ENCODE results near the gene IFTAP.

IFTAP gene

GRCh38 chr11:36598051-36598450 is 3.7 kb downstream of the IFTAP start, which contains the start of gene RAG2:
Gene RAG2 (minus strand): TSS chr11:36598236. CDS start chr11:36594168, 4,068 bp downstream.
- DNase-seq (ENCODE audit: low read depth in 2 of 2), result no peak

- no peak for DNase-seq (ENCODE audit: low read depth in 2 of 2)
These were observed 5.9 kb downstream of the IFTAP start for GRCh38 chr11:36600180-36600579.

- no peak for DNase-seq (ENCODE audit: low read depth in 2 of 2)
These were observed 6.9 kb downstream of the IFTAP start for GRCh38 chr11:36601155-36601554.

- no peak for DNase-seq (ENCODE audit: low read depth in 2 of 2)
These were observed 7.8 kb downstream of the IFTAP start for GRCh38 chr11:36602135-36602534.

- no peak for DNase-seq (ENCODE audit: low read depth in 2 of 2)
These were observed 11.2 kb downstream of the IFTAP start for GRCh38 chr11:36605221-36606216.

- no peak for DNase-seq (ENCODE audit: low read depth in 2 of 2)
These were observed 14.3 kb downstream of the IFTAP start for GRCh38 chr11:36608491-36609199.

GRCh38 chr11:36609383-36609782 is 15.1 kb downstream of the IFTAP start:
- no peak for DNase-seq (ENCODE audit: low read depth in 2 of 2)

- DNase-seq (ENCODE audit: low read depth in 2 of 2), result no peak
These were observed 21.5 kb downstream of the IFTAP start for GRCh38 chr11:36615826-36616225.

- no peak for DNase-seq (ENCODE audit: low read depth in 2 of 2)
These were observed 23.5 kb downstream of the IFTAP start for GRCh38 chr11:36617543-36618362.

GRCh38 chr11:36618363-36619047 is 24.2 kb downstream of the IFTAP start:
- DNase-seq (ENCODE audit: low read depth in 2 of 2), result no peak

- no peak for DNase-seq (ENCODE audit: low read depth in 2 of 2)
These were observed 25.2 kb downstream of the IFTAP start for GRCh38 chr11:36619502-36619901.

GRCh38 chr11:36620246-36620645 is 25.9 kb downstream of the IFTAP start:
- DNase-seq (ENCODE audit: low read depth in 2 of 2), result no peak

- no peak for DNase-seq (ENCODE audit: low read depth in 2 of 2)
These were observed 28.3 kb downstream of the IFTAP start for GRCh38 chr11:36622431-36623136.

- DNase-seq (ENCODE audit: low read depth in 2 of 2), result no peak
These were observed 29.2 kb downstream of the IFTAP start for GRCh38 chr11:36623494-36623893.

- no peak for DNase-seq (ENCODE audit: low read depth in 2 of 2)
These were observed 32.7 kb downstream of the IFTAP start for GRCh38 chr11:36627006-36627405.

- DNase-seq (ENCODE audit: low read depth in 2 of 2), result no peak
These were observed 33.2 kb downstream of the IFTAP start for GRCh38 chr11:36627471-36627870.

GRCh38 chr11:36628141-36628540 is 33.8 kb downstream of the IFTAP start:
- DNase-seq (ENCODE audit: low read depth in 2 of 2), result no peak

- no peak for DNase-seq (ENCODE audit: low read depth in 2 of 2)
These were observed 34.5 kb downstream of the IFTAP start for GRCh38 chr11:36628765-36629244.

- no peak for DNase-seq (ENCODE audit: low read depth in 2 of 2)
These were observed 37.5 kb downstream of the IFTAP start for GRCh38 chr11:36631774-36632173.

- DNase-seq (ENCODE audit: low read depth in 2 of 2), result no peak
These were observed 41.0 kb downstream of the IFTAP start for GRCh38 chr11:36635066-36635862.
